Kidney epithelial cell (primary cell): ENCODE results near the gene JARID2. TPM values are rescaled to one million over a fixed set of nuclear protein-coding genes. Genes with fewer than 3 reads are reported as not detected.

Experiments used
- DNase-seq: peaks from one replicate; pipeline ENCODE4 v3.0.0-alpha.2; 2010; ENCODE audit warnings: low read depth
- H3K27me3 ChIP-seq: 2 replicates; pipeline ENCODE4 v1.6.0; 2011; ENCODE audit warnings: low read length; ENCODE audit not compliant: control insufficient read depth, insufficient read depth
- H3K36me3 ChIP-seq: 2 replicates; pipeline ENCODE4 v1.5.1; 2011; ENCODE audit warnings: low read length; ENCODE audit not compliant: control insufficient read depth, insufficient read depth
- H3K4me3 ChIP-seq: 2 replicates; pipeline ENCODE4 v1.5.1; 2011; ENCODE audit warnings: low read depth, mild to moderate bottlenecking, control low read depth, low read length
- total RNA-seq: library from RNA; depleted of rRNA; stranded (reverse); fragments of >200 nt; gene quantifications from 2 replicates; pipeline ENCODE4 v1.2.3, GENCODE V29; 2015
- TF ChIP-seq, protein P1 (sequence below): IDR thresholded peaks from 2 replicates; pipeline ENCODE4 v1.5.1; 2011; ENCODE audit warnings: mild to moderate bottlenecking, moderate library complexity, low read length, control low read depth, inconsistent platforms; ENCODE audit not compliant: insufficient read depth, poor library complexity, severe bottlenecking

JARID2 gene
- total RNA-seq, 1 donor from 2014 or later, result 15.2 TPM

DNA sequence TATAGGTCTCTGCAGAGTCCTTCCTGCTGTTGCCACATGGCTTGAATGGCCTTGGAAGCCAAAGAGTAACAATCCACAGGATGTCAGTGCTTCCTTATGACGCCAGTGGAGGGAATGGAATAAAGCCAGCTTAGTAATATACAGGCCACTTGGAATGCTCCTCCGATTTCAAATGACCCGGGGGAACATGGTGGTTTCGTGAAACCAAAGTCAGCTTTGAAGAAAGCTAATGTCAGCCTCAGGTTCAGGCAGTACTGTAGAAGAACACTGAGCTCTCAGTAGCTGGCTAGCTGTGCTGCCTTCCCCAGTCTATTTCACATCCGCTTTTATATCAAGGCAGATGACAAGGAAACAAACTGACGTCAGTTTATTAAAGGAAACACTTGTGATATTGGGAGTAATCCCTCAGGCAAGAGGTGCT is 227.9 kb downstream of the JARID2 start:
- TF ChIP-seq, protein P1, sequence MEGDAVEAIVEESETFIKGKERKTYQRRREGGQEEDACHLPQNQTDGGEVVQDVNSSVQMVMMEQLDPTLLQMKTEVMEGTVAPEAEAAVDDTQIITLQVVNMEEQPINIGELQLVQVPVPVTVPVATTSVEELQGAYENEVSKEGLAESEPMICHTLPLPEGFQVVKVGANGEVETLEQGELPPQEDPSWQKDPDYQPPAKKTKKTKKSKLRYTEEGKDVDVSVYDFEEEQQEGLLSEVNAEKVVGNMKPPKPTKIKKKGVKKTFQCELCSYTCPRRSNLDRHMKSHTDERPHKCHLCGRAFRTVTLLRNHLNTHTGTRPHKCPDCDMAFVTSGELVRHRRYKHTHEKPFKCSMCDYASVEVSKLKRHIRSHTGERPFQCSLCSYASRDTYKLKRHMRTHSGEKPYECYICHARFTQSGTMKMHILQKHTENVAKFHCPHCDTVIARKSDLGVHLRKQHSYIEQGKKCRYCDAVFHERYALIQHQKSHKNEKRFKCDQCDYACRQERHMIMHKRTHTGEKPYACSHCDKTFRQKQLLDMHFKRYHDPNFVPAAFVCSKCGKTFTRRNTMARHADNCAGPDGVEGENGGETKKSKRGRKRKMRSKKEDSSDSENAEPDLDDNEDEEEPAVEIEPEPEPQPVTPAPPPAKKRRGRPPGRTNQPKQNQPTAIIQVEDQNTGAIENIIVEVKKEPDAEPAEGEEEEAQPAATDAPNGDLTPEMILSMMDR, result no peak
- no peak overlapping the region for H3K4me3 ChIP-seq
- H3K36me3 ChIP-seq, result no peaks in the 10 kb centered on the region
- DNase-seq, result no peak
- H3K27me3 ChIP-seq, result no peaks in the 10 kb centered on the region

DNA sequence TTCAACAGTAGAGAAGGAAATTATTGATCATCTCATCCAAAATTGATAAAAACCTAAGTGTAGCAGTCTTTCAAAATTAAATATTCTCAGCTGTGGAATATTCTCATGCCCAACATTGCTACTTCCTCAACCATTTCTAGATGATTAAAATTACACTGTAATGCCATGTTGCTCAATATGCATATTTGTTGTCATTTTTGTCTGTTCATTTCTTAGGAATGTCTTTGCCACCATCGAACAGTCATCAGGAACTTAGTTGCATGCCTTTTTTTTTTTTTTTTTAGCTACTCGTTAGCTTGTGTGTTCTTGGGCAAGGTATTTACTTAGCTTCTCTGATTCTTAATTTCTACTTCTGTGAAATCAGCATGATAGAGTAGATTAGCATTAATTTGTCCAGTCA is 228.3 kb downstream of the JARID2 start:
- no peak for DNase-seq
- H3K36me3 ChIP-seq, result no peaks in the 10 kb centered on the region
- TF ChIP-seq, protein P1, result no peak
- H3K27me3 ChIP-seq, result no peaks in the 10 kb centered on the region
- no peak overlapping the region for H3K4me3 ChIP-seq

DNA sequence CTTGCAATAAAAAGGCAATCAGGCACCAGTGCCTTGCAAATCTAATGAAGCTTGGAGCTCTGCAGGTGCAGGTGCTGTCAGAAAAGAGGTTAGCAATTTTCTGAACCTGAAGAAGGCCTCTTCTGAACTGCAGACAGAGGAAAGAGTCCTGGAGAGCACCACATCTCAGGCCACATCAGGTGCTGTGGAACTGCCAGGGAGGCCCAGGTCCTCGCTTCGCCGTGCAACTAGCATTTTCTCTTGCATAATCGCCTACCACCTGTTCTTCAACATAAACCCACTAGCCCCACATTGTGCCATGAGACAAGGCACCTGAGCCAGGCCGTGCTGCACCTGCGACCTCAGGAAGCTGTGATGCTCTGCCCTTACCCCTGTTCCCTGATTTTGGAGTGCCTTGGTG is 229.4 kb downstream of the JARID2 start:
- Histone ChIP-seq H3K36me3 (no peaks in the 10 kb centered on the region), H3K4me3 (no peak overlapping the region), H3K27me3 (no peaks in the 10 kb centered on the region)
- TF ChIP-seq, protein P1, result no peak
- no peak for DNase-seq

DNA sequence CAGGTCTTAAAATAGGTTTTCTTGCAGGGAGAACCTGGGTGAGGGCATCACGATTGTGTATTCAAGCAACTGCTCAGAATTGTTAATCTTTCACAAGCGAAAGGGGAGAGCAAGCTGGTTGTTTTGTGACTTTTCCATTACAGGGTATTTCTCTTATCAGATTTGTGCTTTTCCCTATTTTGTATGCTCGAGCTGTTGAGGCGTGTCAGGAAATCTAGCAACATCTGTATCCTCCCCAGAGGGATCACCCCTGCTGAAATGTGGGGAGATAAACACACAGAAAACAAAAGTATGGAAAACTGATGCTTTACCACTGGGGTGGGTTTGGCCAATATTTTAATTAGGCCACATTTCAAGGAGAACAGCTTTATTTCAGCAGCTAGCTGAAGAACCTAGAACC is 230.0 kb downstream of the JARID2 start:
- TF ChIP-seq, protein P1, result no peak
- DNase-seq, result no peak
- Histone ChIP-seq H3K36me3 (no peaks in the 10 kb centered on the region), H3K27me3 (no peaks in the 10 kb centered on the region), H3K4me3 (no peak overlapping the region)

DNA sequence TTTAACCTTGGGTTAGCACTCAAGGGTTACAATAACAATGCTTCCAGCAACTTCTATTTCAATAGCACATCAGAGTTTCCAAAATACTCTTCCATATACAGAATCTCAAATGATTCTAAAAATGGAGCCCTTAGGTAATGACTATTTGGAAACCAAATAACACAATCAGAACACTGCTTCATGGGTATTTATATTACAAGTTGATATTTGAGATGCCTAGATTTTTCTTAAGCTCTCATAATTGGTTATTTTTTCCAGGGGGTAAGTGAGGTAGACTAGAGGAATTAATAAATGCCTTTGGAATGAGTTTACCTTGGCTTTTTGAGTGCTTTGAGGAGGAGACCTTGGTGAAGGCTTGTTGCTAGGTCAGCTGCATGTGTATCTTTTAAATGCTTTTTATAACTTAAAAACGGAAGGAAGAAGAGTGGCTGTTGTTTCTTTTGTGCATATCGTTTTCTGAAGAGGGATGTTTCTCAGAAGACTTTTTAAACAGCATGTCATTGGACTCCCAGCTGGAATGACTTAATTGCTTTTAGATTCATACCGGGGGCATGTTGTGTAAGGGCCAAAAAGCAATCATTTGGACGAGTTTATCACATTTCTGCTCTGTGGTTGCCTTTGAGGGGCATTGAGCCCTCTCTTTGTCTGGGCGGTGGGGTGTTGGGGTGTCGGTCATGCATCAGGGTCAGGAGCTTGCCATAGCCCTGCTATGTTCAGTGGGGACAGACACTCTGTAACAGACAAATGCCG is 230.9 kb downstream of the JARID2 start:
- no peak overlapping the region for H3K4me3 ChIP-seq
- no peak for DNase-seq
- TF ChIP-seq, protein P1, result no peak
- no peaks in the 10 kb centered on the region for H3K36me3 ChIP-seq
- H3K27me3 ChIP-seq, result no peaks in the 10 kb centered on the region

DNA sequence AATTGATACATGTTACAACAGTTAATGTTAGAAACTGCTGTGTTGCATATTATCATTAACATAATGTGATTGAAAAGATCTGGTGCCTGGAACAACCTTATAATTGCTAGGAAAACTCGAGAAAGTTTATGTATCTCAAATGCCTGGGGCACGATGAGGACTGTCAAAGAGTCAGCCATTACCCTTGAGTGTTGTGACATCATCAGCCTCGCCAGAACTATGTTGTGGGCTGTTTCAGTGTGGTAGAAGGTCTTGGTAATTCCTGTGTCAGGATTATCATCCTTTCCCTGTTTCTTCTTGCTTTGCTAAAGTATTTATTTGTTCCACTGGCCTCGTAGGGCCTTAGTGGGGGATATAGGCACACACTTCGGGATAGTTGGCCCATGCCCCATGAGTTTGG is 231.9 kb downstream of the JARID2 start:
- TF ChIP-seq, protein P1, result no peak
- Histone ChIP-seq H3K27me3 (no peaks in the 10 kb centered on the region), H3K36me3 (no peaks in the 10 kb centered on the region), H3K4me3 (no peak overlapping the region)
- DNase-seq, result no peak
